Sigmoid colon (tissue), 4 donors: Measurements from ENCODE around the gene POLR1C.

Experiments
- CTCF ChIP-seq, 4 experiments: fragments of 450-650 bp in 3 of 4; fragments of 200-600 bp in 1 of 4; IDR thresholded peaks; one replicate each; pipeline ENCODE4 v1.5.1; 2016 to 2019; ENCODE audit warnings: antibody characterized with exemption in 4 of 4, mild to moderate bottlenecking in 3 of 4, moderate library complexity in 2 of 4
- EP300 ChIP-seq, 4 donors: sonication (generic); formaldehyde crosslinking; IDR thresholded peaks; one replicate each; pipeline ENCODE4 v1.6.1; 2017; ENCODE audit warnings: antibody characterized with exemption in 4 of 4
- POLR2AphosphoS5 ChIP-seq, 4 donors: sonication (generic); formaldehyde crosslinking; IDR thresholded peaks; one replicate each; pipeline ENCODE4 v1.6.1; 2017; ENCODE audit warnings: antibody characterized with exemption in 4 of 4

- TF ChIP-seq POLR2AphosphoS5 (IDR thresholded peaks at IDR 0.05), result no peak
- TF ChIP-seq CTCF (IDR thresholded peaks at IDR 0.05), result no peak
- TF ChIP-seq EP300 (IDR thresholded peaks at IDR 0.05), result no peak
Measured at GRCh38 chr6:43522547-43523261, 5.8 kb downstream of the POLR1C start.
